ENCODE data around the gene PAPPA.

- TF ChIP-seq CTCF (IDR thresholded peaks at IDR 0.05), result no peak
- no peak for TF ChIP-seq EP300 (IDR thresholded peaks at IDR 0.05)
- TF ChIP-seq POLR2AphosphoS5 (IDR thresholded peaks at IDR 0.05), result no peak
- TF ChIP-seq POLR2A (IDR thresholded peaks at IDR 0.05), result no peak
Observed at GRCh38 chr9:116147821-116148220, 5.8 kb upstream of the PAPPA start.

Data from suprapubic skin (tissue), 4 donors.